Activated CD4-positive, alpha-beta T cell treated with anti-CD3 and anti-CD28 coated beads, Interleukin-2, amount 50 U/mL, for 24 hours (primary cell): Measurements from ENCODE around the gene SND1.

Experiments
- DNase-seq, 2 donors: peaks; one replicate each; pipeline ENCODE4 v3.0.0-alpha.2; 2020; ENCODE audit warnings: low read depth in 1 of 2, low spot score in 1 of 2

SND1 gene

GRCh38 chr7:128081808-128082207, 429.8 kb downstream of the SND1 start:
- no peak for DNase-seq

GRCh38 chr7:128082431-128082830, 430.4 kb downstream of the SND1 start:
- DNase-seq: no peak

GRCh38 chr7:128084896-128085608, 433.1 kb downstream of the SND1 start:
- no peak for DNase-seq

GRCh38 chr7:128090492-128090891, 438.5 kb downstream of the SND1 start:
- no peak for DNase-seq

- no peak for DNase-seq
Observed at GRCh38 chr7:128091106-128091505, 439.1 kb downstream of the SND1 start.

- no peak for DNase-seq
Observed at GRCh38 chr7:128092221-128092620, 440.2 kb downstream of the SND1 start.

- DNase-seq: no peak
Observed at GRCh38 chr7:128093614-128094570, 441.9 kb downstream of the SND1 start.

GRCh38 chr7:128094686-128095085, 442.7 kb downstream of the SND1 start:
- no peak for DNase-seq

- no peak for DNase-seq
Observed at GRCh38 chr7:128097211-128097731, 445.3 kb downstream of the SND1 start.

- DNase-seq: no peak
Observed at GRCh38 chr7:128098629-128099028, 446.6 kb downstream of the SND1 start.

- no peak for DNase-seq
Observed at GRCh38 chr7:128099204-128099671, 447.2 kb downstream of the SND1 start.

GRCh38 chr7:128100225-128100948, 448.4 kb downstream of the SND1 start:
- no peak for DNase-seq

GRCh38 chr7:128100949-128101713, 449.1 kb downstream of the SND1 start:
- DNase-seq: no peak

- DNase-seq: no peak
Observed at GRCh38 chr7:128102490-128103291, 450.7 kb downstream of the SND1 start.

- no peak for DNase-seq
Observed at GRCh38 chr7:128103498-128104107, 451.6 kb downstream of the SND1 start.

GRCh38 chr7:128104108-128104742, 452.2 kb downstream of the SND1 start:
- DNase-seq: no peak

GRCh38 chr7:128105228-128106022, 453.4 kb downstream of the SND1 start:
- no peak for DNase-seq

GRCh38 chr7:128106821-128107220, 454.8 kb downstream of the SND1 start:
- DNase-seq: no peak
